K562 (cell line): Measurements from ENCODE around the gene NCKAP1. TPM values are rescaled to one million over a fixed set of nuclear protein-coding genes. Genes with fewer than 3 reads are reported as not detected.
A peak's percentile ranks its signal among the peaks of the same experiment; 100 is the strongest.

ENCODE experiments used
- CXXC5 ChIP-seq: fragments of 250-450 bp; sonication (Bioruptor Pico); IDR thresholded peaks from 2 replicates; pipeline ENCODE4 v1.8.0; 2022; ENCODE audit warnings: inconsistent platforms, mild to moderate bottlenecking, moderate library complexity
- EHMT2 ChIP-seq: fragments of 450-650 bp; IDR thresholded peaks from 2 replicates; pipeline ENCODE4 v1.6.1; 2018; ENCODE audit warnings: antibody characterized with exemption
- IFI16 ChIP-seq: fragments of 250-450 bp; sonication (Bioruptor Pico); IDR thresholded peaks from 2 replicates; pipeline ENCODE4 v2.1.2; 2022; ENCODE audit warnings: mild to moderate bottlenecking, inconsistent platforms
- LCOR ChIP-seq: sonication (generic); formaldehyde crosslinking; IDR thresholded peaks from 2 replicates; pipeline ENCODE4 v1.8.0; 2022; ENCODE audit warnings: mild to moderate bottlenecking, missing genetic modification reagents
- NFYB ChIP-seq: IDR thresholded peaks from 2 replicates; pipeline ENCODE4 v1.6.1; 2011; ENCODE audit warnings: mild to moderate bottlenecking, moderate library complexity; ENCODE audit not compliant: insufficient read length; ENCODE audit errors: extremely low read depth
- TAF9B ChIP-seq: fragments of 450-650 bp; IDR thresholded peaks from 2 replicates; pipeline ENCODE4 v1.6.1; 2018; ENCODE audit warnings: mild to moderate bottlenecking; ENCODE audit not compliant: partially characterized antibody
- ZNF586 ChIP-seq: fragments of 450-650 bp; formaldehyde crosslinking; conservative IDR thresholded peaks from 2 replicates; pipeline ENCODE4 v1.4.0; 2020; ENCODE audit warnings: mild to moderate bottlenecking, moderate library complexity
- ZNF79 ChIP-seq: fragments of 250-450 bp; sonication (Bioruptor Pico); IDR thresholded peaks from 2 replicates; pipeline ENCODE4 v1.4.0; 2020; ENCODE audit warnings: low read depth, mild to moderate bottlenecking, moderate library complexity
- polyA plus RNA-seq, 8 experiments: library from polyadenylated mRNA; depleted of rRNA in 4 of 8; stranded (reverse) in 5 of 8; unstranded in 3 of 8; fragments of >200 nt; fragmentation: Nextera tagmentation in 2 of 8; fragmentation: Illumina TruSeq in 1 of 8; extraction: Ambion mirVana in 2 of 8; extraction: Trizol in 1 of 8; gene quantifications; 2 replicates each; pipeline versions ENCODE4 v1.2.1 to v1.2.3, GENCODE V29; 2011 to 2014; ENCODE audit warnings: inconsistent platforms in 1 of 8, missing spikeins in 1 of 8
- total RNA-seq, 7 experiments: library from RNA; depleted of rRNA in 6 of 7; stranded (reverse); fragments of >200 nt in 6 of 7; fragmentation: Illumina TruSeq in 2 of 7; extraction: Trizol in 2 of 7; gene quantifications; 2 replicates each; pipeline versions ENCODE4 v1.2.1 to v1.2.3, GENCODE V29; 2011 to 2021; ENCODE audit warnings: low replicate concordance in 1 of 7
- TF ChIP-seq, protein P1 (sequence below): fragments of 450-650 bp; IDR thresholded peaks from 2 replicates; pipeline ENCODE4 v1.6.1; 2018; ENCODE audit not compliant: partially characterized antibody
- TF ChIP-seq, protein P2 (sequence below), 2 experiments: fragments of 450-650 bp in 1 of 2; sonication (generic) in 1 of 2; formaldehyde crosslinking in 1 of 2; IDR thresholded peaks; 2 replicates each; pipeline versions ENCODE4 v1.7.1 to v1.9.0; 2016 to 2022; ENCODE audit warnings: inconsistent platforms in 1 of 2, mild to moderate bottlenecking in 1 of 2, missing genetic modification reagents in 1 of 2
- TF ChIP-seq, protein P3 (sequence below): sonication (generic); formaldehyde crosslinking; IDR thresholded peaks from 2 replicates; pipeline ENCODE4 v1.8.0; 2022; ENCODE audit warnings: mild to moderate bottlenecking, low read depth, missing genetic modification reagents

Gene NCKAP1
- total and polyA plus RNA-seq, 9 of the 15 experiments (the other 6 are each of a cell fraction or from before 2014, with no cell fraction given): 34.0 to 153 (median 88.7) TPM

DNA sequence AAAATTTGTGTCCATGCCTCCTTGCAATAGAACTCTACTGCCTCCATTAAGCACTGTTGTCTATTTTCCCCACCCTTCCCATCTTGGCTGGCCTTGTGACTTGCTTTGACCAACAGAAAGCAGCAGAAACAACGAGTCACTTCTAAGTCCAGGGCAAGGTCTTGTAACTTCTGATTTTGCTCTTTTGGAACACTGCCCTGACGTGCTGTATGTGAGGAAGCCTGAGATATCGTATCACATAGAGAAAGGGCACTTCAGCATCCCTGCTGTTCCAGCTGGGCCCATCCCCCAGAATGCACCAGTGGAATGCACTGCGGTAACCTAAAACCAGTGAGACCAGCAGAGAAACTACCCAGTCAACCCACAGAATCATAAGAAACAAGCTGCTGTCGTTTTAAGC lies 28.1 kb downstream of the NCKAP1 start (continued):
- TF ChIP-seq, protein P1, sequence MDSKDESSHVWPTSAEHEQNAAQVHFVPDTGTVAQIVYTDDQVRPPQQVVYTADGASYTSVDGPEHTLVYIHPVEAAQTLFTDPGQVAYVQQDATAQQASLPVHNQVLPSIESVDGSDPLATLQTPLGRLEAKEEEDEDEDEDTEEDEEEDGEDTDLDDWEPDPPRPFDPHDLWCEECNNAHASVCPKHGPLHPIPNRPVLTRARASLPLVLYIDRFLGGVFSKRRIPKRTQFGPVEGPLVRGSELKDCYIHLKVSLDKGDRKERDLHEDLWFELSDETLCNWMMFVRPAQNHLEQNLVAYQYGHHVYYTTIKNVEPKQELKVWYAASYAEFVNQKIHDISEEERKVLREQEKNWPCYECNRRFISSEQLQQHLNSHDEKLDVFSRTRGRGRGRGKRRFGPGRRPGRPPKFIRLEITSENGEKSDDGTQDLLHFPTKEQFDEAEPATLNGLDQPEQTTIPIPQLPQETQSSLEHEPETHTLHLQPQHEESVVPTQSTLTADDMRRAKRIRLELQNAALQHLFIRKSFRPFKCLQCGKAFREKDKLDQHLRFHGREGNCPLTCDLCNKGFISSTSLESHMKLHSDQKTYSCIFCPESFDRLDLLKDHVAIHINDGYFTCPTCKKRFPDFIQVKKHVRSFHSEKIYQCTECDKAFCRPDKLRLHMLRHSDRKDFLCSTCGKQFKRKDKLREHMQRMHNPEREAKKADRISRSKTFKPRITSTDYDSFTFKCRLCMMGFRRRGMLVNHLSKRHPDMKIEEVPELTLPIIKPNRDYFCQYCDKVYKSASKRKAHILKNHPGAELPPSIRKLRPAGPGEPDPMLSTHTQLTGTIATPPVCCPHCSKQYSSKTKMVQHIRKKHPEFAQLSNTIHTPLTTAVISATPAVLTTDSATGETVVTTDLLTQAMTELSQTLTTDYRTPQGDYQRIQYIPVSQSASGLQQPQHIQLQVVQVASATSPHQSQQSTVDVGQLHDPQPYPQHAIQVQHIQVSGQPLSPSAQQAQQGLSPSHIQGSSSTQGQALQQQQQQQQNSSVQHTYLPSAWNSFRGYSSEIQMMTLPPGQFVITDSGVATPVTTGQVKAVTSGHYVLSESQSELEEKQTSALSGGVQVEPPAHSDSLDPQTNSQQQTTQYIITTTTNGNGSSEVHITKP: peak; percentile 46
- peak; percentile 48; the same call in 1 of the 2 replicates for TF ChIP-seq CXXC5 (CRISPR knock-in tag)
- peak; percentile 78 for TF ChIP-seq EHMT2
- peak; percentile 39 for TF ChIP-seq TAF9B
- no peak for TF ChIP-seq IFI16 (CRISPR knock-in tag)
- TF ChIP-seq ZNF79: no peak
- peak; percentile 33 for TF ChIP-seq NFYB
- no peak for TF ChIP-seq ZNF586 (CRISPR knock-in tag)
- TF ChIP-seq LCOR: peak; percentile 66; the same call in 1 of the 2 replicates
- TF ChIP-seq, protein P2, sequence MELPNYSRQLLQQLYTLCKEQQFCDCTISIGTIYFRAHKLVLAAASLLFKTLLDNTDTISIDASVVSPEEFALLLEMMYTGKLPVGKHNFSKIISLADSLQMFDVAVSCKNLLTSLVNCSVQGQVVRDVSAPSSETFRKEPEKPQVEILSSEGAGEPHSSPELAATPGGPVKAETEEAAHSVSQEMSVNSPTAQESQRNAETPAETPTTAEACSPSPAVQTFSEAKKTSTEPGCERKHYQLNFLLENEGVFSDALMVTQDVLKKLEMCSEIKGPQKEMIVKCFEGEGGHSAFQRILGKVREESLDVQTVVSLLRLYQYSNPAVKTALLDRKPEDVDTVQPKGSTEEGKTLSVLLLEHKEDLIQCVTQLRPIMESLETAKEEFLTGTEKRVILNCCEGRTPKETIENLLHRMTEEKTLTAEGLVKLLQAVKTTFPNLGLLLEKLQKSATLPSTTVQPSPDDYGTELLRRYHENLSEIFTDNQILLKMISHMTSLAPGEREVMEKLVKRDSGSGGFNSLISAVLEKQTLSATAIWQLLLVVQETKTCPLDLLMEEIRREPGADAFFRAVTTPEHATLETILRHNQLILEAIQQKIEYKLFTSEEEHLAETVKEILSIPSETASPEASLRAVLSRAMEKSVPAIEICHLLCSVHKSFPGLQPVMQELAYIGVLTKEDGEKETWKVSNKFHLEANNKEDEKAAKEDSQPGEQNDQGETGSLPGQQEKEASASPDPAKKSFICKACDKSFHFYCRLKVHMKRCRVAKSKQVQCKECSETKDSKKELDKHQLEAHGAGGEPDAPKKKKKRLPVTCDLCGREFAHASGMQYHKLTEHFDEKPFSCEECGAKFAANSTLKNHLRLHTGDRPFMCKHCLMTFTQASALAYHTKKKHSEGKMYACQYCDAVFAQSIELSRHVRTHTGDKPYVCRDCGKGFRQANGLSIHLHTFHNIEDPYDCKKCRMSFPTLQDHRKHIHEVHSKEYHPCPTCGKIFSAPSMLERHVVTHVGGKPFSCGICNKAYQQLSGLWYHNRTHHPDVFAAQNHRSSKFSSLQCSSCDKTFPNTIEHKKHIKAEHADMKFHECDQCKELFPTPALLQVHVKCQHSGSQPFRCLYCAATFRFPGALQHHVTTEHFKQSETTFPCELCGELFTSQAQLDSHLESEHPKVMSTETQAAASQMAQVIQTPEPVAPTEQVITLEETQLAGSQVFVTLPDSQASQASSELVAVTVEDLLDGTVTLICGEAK (IDR thresholded peaks at IDR 0.05): no peak
- TF ChIP-seq, protein P2 (CRISPR knock-in tag; IDR thresholded peaks at IDR 0.05): no peak
- TF ChIP-seq, protein P3, sequence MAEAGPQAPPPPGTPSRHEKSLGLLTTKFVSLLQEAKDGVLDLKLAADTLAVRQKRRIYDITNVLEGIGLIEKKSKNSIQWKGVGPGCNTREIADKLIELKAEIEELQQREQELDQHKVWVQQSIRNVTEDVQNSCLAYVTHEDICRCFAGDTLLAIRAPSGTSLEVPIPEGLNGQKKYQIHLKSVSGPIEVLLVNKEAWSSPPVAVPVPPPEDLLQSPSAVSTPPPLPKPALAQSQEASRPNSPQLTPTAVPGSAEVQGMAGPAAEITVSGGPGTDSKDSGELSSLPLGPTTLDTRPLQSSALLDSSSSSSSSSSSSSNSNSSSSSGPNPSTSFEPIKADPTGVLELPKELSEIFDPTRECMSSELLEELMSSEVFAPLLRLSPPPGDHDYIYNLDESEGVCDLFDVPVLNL (CRISPR knock-in tag): no peak
- TF ChIP-seq, all 486 proteins: peak for 80
